Measurements from ENCODE around the gene INPP4B. TPM values are rescaled to one million over a fixed set of nuclear protein-coding genes. Genes with fewer than 3 reads are reported as not detected.

Gene INPP4B
- total and polyA plus RNA-seq, 2 donors (not counting 1 experiment from before 2014, with no cell fraction given) = 0.03 TPM; not detected in 1

DNA sequence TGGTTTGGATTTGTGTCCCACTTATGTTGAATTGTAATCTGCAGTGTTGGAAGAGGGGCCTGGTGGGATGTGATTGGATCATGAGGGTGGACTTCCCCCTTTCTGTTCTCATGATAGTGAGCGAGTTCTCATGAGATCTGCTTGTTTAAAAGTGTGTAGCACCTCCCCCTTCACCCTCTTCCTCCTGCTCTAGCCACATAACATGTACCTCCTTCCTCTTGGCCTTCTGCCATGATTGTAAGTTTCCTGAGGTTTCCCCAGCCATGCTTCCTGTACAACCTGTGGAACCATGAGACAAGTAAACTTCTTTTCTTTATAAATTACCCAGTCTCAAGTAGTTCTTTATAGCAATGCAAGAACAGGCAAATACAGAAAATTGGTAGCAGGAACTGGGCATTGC is 138.7 kb downstream of the INPP4B start:
- H3K4me3 ChIP-seq (ENCODE audit: control extremely low read depth in 1 of 5, extremely low read depth in 1 of 5, insufficient read depth in 1 of 5, low read depth in 2 of 5, low read length in 4 of 5) = no peak overlapping the region
- intact Hi-C loops (cut with micrococcal nuclease) = no loop called here

DNA sequence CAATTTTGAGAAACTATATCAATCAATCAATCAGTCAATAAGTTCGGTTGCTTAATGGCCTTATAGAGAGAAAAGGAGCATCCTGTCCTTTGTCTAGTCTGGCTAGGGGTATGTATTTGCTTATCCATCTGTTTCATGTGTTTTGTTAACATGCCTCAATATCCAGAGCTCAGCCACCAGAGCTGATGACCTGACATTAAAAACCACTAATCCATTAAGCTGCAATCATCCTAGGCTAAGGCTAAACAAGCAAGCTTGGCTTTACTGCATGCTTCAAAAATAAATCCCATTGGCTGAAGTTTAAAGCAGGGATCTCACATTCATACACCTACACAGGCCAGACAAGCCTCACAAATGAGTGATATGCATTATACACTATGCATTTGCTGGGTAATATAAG is 139.7 kb downstream of the INPP4B start:
- Histone ChIP-seq H4K20me1 (ENCODE audit: control insufficient read depth, insufficient read depth, low read length, poor library complexity, severe bottlenecking) (no peaks in the 10 kb centered on the region), H2AFZ (ENCODE audit: insufficient read depth, low read depth, low read length, poor library complexity, severe bottlenecking) (no peak overlapping the region), H3K9ac (ENCODE audit: low read length) (no peak overlapping the region), H3K27ac (ENCODE audit: low read length in 2 of 2) (no peak overlapping the region), H3K4me1 (ENCODE audit: control insufficient read depth in 2 of 2, insufficient read depth in 2 of 2, low read length in 2 of 2) (no peaks in the 10 kb centered on the region), H3K9me3 (ENCODE audit: control extremely low read depth in 1 of 3, control insufficient read depth in 2 of 3, insufficient read depth in 1 of 3, low read length in 2 of 3) (peaks cover 0 to 8% (median 1%) of the 10 kb centered on the region in 3 donors), H3K79me2 (ENCODE audit: control insufficient read depth, insufficient read depth, low read length) (no peaks in the 10 kb centered on the region), H3K27me3 (replicated peaks in 1 of 4; ENCODE audit: control extremely low read depth in 1 of 4, control insufficient read depth in 3 of 4, insufficient read depth in 4 of 4, low read length in 3 of 4) (no peaks in the 10 kb centered on the region), H3K4me3 (ENCODE audit: control extremely low read depth in 1 of 5, extremely low read depth in 1 of 5, insufficient read depth in 1 of 5, low read depth in 2 of 5, low read length in 4 of 5) (no peak overlapping the region), H3K36me3 (replicated peaks in 1 of 2; ENCODE audit: control extremely low read depth in 1 of 2, control insufficient read depth in 1 of 2, extremely low read depth in 1 of 2, insufficient read depth in 2 of 2, low read length in 1 of 2) (no peaks in the 10 kb centered on the region), H3K4me2 (replicated peaks; ENCODE audit: low read depth, low read length, poor library complexity, severe bottlenecking) (no peak overlapping the region)
- DNase-seq (no peak), ATAC-seq (ENCODE audit: low read depth) (no peak)
- POLR2A ChIA-PET = no interaction called here
- TF ChIP-seq EZH2 (IDR thresholded peaks at IDR 0.05; ENCODE audit: borderline replicate concordance, insufficient read depth, low read depth, low read length, poor library complexity, severe bottlenecking) = no peak
- TF ChIP-seq CTCF (IDR thresholded peaks at IDR 0.05) = no peak
- CTCF ChIA-PET = no interaction called here
- no CpG with 5 or more reads among the region's 1 CpG for WGBS (ENCODE audit: insufficient coverage)
- no peaks in the 10 kb centered on the region for H3K4me1 Mint-ChIP-seq
- H3K27ac Mint-ChIP-seq = no peak overlapping the region
- H3K4me3 Mint-ChIP-seq = no peak overlapping the region
- H3K9me3 Mint-ChIP-seq (ENCODE audit: insufficient read depth) = no peaks in the 10 kb centered on the region
- no peaks in the 10 kb centered on the region for H3K27me3 Mint-ChIP-seq
- intact Hi-C loops (cut with micrococcal nuclease) = no loop called here

More for the DNA sequence above, 138.7 kb downstream of the INPP4B start:
- Mint-ChIP-seq H3K4me3 (no peak overlapping the region), H3K27ac (no peak overlapping the region), H3K27me3 (no peaks in the 10 kb centered on the region), H3K4me1 (no peaks in the 10 kb centered on the region), H3K9me3 (ENCODE audit: insufficient read depth) (no peaks in the 10 kb centered on the region)
- no peak overlapping the region for H3K4me2 ChIP-seq (replicated peaks; ENCODE audit: low read depth, low read length, poor library complexity, severe bottlenecking)
- H3K4me1 ChIP-seq (ENCODE audit: control insufficient read depth in 2 of 2, insufficient read depth in 2 of 2, low read length in 2 of 2) = no peaks in the 10 kb centered on the region
- H2AFZ ChIP-seq (ENCODE audit: insufficient read depth, low read depth, low read length, poor library complexity, severe bottlenecking) = no peak overlapping the region
- H3K27me3 ChIP-seq (replicated peaks in 1 of 4; ENCODE audit: control extremely low read depth in 1 of 4, control insufficient read depth in 3 of 4, insufficient read depth in 4 of 4, low read length in 3 of 4) = no peaks in the 10 kb centered on the region
- no CpG with 5 or more reads among the region's 1 CpG for WGBS (ENCODE audit: insufficient coverage)
- H3K27ac ChIP-seq (ENCODE audit: low read length in 2 of 2) = no peak overlapping the region
- ATAC-seq (ENCODE audit: low read depth) = no peak
- peaks cover 0 to 8% (median 1%) of the 10 kb centered on the region in 3 donors for H3K9me3 ChIP-seq (ENCODE audit: control extremely low read depth in 1 of 3, control insufficient read depth in 2 of 3, insufficient read depth in 1 of 3, low read length in 2 of 3)
- no peak overlapping the region for H3K9ac ChIP-seq (ENCODE audit: low read length)
- no peaks in the 10 kb centered on the region for H3K36me3 ChIP-seq (replicated peaks in 1 of 2; ENCODE audit: control extremely low read depth in 1 of 2, control insufficient read depth in 1 of 2, extremely low read depth in 1 of 2, insufficient read depth in 2 of 2, low read length in 1 of 2)
- TF ChIP-seq CTCF (IDR thresholded peaks at IDR 0.05) (no peak), EZH2 (IDR thresholded peaks at IDR 0.05; ENCODE audit: borderline replicate concordance, insufficient read depth, low read depth, low read length, poor library complexity, severe bottlenecking) (no peak)
- H4K20me1 ChIP-seq (ENCODE audit: control insufficient read depth, insufficient read depth, low read length, poor library complexity, severe bottlenecking) = no peaks in the 10 kb centered on the region
- H3K79me2 ChIP-seq (ENCODE audit: control insufficient read depth, insufficient read depth, low read length) = no peaks in the 10 kb centered on the region
- POLR2A ChIA-PET = no interaction called here
- CTCF ChIA-PET = no interaction called here
- DNase-seq = no peak

Measured in B cell (primary cell).